ENCODE data around the gene SERPINE2.
"Not testable (repeated sequence)": the region's sequence is repeated elsewhere in the genome, so short reads cannot be mapped to it uniquely, and the experiment has no call there.

The SERPINE2 gene

GRCh38 chr2:223971731-223972130 lies 67.4 kb downstream of the SERPINE2 start:
- DNase-seq: no peak

DNA sequence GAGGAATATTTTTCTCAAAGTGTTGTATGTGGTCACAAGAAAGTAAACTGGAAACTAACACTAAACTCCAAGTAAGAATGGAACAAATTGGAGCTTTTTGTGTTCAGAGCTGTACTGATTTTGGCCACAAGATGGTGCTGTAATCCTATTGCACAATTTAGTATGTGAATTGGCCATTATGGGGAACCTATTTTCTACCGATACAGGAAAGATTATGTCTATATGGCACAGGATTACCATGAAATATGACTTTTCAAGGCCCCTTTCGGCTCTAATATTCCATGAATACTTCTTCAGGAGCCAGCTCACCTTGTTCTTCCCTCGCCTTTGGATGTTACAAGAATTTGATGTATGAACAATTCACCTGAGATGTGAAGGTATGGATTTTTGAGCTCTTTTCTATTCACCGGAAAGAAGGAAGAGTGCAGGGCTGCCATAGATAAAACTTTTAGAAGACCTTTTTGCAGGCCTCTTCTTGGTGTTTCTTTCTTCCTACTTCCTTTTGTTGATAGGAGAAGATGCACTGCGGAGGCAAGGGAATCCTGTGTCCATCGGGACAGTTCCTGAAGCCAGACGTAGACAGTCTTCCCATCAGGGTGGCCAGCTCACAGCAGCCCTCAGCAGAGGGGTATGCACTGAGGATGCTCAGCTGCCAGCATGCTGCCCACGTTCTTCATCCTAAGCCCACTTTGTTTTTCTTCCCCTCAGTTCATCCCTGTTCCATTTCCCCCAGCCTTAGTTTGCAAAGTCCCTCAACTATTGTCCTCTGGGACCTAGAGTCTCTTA lies 68.5 kb downstream of the SERPINE2 start:
- DNase-seq: no peak

DNA sequence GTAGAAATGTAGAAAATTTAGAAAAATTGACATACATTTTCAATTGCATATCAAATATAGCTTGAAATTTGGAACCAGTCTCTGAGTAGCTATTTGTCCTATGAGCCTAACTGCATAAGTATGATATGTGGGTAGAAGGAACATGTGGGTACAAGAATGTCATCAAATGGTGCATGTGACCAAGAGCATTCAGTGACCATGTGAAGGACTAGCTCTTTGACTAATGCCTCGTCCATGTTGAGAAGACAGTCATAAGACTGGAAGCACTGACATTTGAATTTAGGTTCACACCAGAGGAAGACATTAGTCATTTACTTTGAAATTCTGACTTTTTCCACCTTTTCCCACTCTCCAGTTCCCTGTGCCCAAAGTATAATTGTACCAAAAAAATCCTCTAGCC lies 69.2 kb downstream of the SERPINE2 start:
- DNase-seq: no peak

GRCh38 chr2:223969315-223969714 lies 69.8 kb downstream of the SERPINE2 start:
- DNase-seq: no peak

DNA sequence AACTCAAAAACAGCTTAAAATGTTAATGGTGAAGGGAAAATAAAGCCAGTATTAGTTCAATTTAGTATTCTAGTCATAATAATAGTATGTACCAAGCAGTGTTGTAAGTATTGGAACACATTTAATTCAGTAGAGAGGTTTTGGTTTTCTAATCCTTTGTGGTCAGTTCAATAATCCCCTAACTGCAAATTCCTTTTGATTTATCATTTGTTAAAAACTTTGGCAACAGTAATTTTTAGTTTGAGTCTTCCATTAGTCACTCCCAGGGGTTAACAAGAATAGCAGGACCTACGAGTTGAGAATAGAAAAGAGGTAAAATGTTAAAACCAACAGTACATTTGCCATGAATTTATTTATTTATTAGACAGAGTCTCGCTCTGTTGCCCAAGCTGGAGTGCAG lies 71.1 kb downstream of the SERPINE2 start:
- DNase-seq: no peak

DNA sequence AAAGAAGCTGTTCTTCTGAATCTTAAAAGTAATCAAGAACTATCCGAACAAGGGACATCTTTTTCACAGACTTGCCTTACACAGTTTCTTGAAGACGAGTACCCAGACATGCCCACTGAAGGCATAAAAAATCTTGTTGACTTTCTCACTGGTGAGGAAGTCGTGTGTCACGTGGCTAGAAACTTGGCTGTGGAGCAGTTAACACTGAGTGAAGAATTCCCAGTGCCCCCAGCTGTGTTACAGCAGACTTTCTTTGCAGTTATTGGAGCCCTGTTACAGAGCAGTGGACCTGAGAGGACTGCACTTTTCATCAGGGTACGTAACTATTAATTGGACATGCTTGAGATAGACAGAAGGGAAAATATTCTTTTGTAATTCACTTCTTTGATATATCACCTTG lies 79.4 kb downstream of the SERPINE2 start:
- DNase-seq: no peak

GRCh38 chr2:223957092-223957851 lies 81.8 kb downstream of the SERPINE2 start, which contains the start of gene MRPL44:
Gene MRPL44, plus strand, starts transcription at chr2:223957463. Its CDS starts 10 bp downstream, at chr2:223957473.
- peak; percentile 99 for DNase-seq

DNA sequence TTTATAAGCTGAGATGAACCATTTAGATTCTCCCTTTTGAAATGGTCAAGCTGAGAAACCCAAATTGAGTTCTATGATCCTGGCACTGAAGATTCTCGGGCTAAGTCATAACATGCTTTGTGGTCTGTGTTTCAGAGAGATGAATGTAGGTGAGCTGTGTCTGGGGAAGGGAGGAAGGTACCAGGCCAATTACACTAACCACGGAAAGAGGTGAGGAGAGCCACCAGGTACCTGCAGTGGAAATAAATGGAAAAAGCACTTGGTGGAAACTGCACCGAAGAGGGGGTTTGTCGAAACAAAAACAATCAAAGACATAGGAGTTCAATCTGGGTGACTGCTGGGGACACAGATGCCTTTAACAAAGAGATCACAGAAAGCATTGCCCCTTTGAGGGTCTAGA lies 82.8 kb downstream of the SERPINE2 start:
- DNase-seq: no peak

DNA sequence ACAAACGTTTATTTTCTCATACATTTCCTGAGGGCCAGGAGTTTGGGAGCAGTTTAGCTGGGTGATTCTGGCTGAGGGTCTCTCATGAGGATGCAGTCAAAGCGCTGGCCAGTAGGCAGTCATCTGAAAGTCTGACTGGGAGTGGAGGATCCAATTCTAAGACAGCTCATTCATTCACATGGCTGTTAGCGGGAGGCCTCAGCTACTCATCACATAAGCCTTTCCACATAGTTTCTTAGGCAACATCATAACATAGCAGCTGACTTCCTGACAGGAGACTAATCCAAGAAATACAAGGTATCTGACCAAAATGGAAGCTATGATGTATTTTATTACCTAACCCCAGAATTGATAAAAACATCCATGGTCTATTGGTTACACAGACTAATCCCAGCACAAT lies 84.7 kb downstream of the SERPINE2 start:
- no peak for DNase-seq

DNA sequence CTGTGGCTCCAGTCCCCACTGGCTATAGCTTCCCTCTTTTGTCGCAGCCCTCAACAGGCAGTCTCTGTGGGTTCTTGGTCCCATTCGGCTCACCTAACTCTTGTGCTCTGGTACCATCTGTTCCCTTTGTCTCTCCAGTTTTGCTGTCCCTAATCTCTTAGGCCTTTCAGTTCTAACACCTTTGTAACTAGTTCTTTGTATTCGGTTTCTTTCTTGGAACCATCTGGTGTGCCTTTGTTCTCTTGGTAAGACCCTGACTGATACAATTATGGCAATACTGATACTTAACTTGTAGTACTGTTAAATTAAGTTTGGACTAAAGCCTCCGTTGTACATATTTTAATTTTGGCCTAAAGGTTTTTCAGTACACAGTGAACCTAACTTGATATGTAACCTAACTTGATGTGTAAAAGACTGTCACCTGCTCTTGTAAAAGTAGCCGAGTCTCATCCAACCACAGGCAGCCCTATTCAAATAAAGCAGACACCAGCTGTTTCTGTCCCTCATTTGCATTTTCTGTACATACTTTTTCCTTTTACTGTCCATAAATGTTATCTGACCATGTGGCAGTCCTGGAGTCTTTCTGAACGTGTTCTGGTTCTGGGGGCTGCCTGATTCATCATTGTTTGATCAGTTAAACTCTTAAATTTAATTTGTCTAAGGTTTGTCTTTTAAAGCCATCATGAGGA lies 86.7 kb downstream of the SERPINE2 start:
- no peak for DNase-seq

GRCh38 chr2:223950448-223951347 lies 88.4 kb downstream of the SERPINE2 start:
- no peak for DNase-seq

DNA sequence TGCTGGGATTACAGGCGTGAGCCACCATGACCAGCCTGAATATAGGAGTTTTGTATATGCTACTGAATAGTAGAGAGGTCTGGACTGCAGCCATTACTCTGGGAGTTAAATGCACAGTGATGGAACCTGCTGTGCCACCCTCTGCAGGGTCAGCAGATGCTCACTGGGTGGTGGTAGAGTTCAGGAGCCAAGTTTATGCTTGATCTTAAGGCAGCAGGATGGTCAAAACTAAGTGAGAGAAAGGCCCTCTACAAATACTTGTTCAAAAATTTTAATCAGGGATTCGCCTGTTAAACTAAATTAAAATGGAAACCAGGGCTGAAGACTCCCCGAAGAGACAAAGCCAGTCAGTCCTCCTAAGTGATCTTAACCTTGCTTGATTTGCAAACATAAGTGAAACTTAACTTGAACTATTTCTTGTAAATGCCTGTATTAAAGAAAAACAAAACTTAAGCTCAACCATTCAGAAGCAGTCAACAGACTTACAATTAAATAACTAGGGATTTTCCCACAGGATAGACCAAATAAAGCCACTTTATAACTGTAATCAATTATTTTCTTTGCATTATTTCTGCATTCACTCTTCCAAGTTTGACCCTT lies 89.7 kb downstream of the SERPINE2 start:
- DNase-seq: no peak

DNA sequence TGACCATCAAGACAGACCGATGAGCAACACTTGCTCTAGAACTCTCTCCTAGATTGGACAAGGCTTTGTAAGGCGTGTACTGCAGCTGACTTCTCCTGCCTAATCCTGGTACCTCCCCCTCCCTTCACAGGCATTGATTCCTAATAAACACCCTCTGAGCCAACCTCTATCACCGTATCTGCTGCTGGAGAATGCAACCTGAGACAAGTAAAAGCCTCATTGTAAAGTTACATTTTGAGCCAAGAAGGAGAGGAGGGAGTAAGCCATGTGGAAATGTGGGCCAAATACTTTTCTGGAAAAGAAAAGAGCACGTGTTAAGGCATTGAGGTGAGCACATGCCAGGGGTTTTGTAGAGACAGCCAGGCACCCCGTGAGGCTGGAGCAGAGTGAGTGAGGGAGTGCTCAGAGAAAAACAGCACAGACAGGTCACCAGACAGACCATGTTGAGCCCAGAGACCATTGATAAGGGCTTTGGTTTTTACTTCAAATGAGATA lies 91.3 kb downstream of the SERPINE2 start:
- no peak for DNase-seq

DNA sequence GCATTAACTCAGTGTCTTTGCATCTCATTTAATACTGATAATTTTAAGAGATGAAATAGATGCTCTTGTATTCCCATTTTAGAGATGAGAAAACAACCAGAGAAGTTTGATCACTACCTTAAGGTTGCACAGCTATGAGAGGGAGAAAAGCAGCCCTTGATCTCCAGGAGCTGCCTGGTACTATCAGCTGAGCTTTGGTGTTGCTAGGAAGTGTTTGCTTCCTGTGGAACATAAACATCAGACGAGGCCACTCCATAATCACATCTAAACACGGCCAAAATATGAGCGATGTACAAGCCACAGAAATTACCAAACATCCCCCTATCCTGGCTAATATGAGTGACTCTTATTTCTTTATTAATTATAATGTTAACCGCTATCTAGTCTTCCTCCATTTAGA lies 93.3 kb downstream of the SERPINE2 start:
- DNase-seq: no peak

- DNase-seq: peak; percentile 93
Measured at GRCh38 chr2:223944703-223945531, 94.2 kb downstream of the SERPINE2 start, which contains the start of gene WDFY1. Gene WDFY1, minus strand, starts transcription at chr2:223945335. Its CDS starts 51 bp downstream, at chr2:223945284.

DNA sequence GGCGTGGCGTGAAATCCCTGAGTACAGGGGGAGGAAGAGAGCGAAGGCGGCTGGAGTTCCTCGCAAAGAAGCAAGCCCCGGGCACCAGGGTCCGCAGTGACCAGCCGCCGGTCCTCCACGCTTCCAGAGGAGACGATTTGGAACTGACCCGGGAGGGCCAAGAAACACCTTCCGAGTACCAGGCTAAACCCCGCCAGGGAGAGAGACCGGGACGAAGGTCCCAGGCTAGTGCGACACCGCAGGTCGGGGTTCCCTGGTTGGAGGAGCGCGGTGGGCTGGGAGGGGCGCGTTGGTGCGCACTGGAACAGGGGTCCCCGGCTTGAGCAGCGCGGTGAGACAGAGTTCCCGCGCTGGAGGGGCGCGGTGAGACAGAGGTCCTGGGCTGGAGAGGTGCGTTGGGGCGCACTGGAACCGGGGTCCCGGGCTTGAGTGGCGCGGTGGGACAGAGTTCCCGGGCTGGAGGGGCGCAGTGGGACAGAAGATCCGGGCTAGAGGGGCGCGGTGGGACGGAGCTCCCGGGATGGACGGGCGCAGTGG lies 94.9 kb downstream of the SERPINE2 start:
- peak; percentile 72 for DNase-seq

GRCh38 chr2:223943561-223944008 lies 95.5 kb downstream of the SERPINE2 start:
- no peak for DNase-seq

- DNase-seq: no peak
Measured at GRCh38 chr2:223943135-223943534, 96.0 kb downstream of the SERPINE2 start.

DNA sequence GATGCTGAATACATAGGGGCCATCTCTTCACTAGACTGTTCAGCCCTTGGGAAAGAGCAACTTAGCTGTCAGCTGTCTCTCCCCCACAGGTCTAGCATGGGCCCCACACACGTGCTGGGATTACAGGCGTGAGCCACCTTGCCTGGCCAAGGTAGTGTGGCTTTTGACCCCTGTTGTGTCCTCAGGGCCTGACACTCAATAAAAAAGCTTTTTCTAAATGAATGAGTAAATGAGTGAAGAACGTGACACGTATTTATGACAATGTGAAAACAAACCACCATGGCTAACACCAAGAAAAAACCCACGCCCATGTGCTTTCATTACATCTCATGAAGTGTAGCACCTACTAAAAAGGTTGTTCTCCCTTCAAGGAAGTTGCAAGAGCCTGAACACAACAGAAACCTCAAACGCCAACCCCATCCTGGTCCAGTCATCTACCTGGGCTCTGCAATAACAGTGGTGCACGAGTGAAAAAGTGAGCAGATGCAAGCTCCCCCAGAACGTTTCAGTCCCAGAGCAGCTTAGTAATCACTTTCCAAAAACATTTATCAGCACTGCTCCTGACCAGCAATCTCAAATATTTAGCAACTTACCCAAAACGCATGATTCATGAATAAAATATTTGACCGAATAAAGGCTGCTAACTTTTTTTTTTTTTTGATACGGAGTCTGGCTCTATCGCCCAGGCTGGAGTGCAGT lies 97.4 kb downstream of the SERPINE2 start:
- peak; percentile 87 for DNase-seq

- DNase-seq: not testable (repeated sequence)
Measured at GRCh38 chr2:223939438-223939837, 99.6 kb downstream of the SERPINE2 start.

All from activated effector memory CD4-positive, alpha-beta T cell treated with anti-CD3 and anti-CD28 coated beads, Interleukin-2, amount 50 U/mL, for 16 hours (primary cell).